Neural cell (in vitro differentiated cells): ENCODE results near the gene LIPM. TPM values are rescaled to one million over a fixed set of nuclear protein-coding genes. Genes with fewer than 3 reads are reported as not detected.

Experiments used
- H2AFZ ChIP-seq: fragments of 200-600, 300-800 bp; sonication (generic), shearing (Covaris generic); 2 replicates; pipeline ENCODE4 v1.6.0; 2014; ENCODE audit warnings: low read depth, mild to moderate bottlenecking, antibody characterized with exemption, low read length, moderate library complexity
- H3F3A ChIP-seq: fragments of 200-600 bp; shearing (Covaris generic); 2 replicates; pipeline ENCODE4 v1.6.1; 2016; ENCODE audit warnings: mild to moderate bottlenecking, moderate library complexity, mixed read lengths, antibody characterized with exemption, low read length; ENCODE audit not compliant: insufficient read depth, poor library complexity, severe bottlenecking
- H3K27ac ChIP-seq: fragments of 200-600, 300-800 bp; sonication (generic), shearing (Covaris generic); 2 replicates; pipeline ENCODE4 v1.5.1; 2014; ENCODE audit warnings: mild to moderate bottlenecking, low read length, moderate library complexity
- H3K27me3 ChIP-seq: fragments of 300-800, 200-600 bp; sonication (generic), shearing (Covaris generic); 2 replicates; pipeline ENCODE4 v1.6.0; 2014; ENCODE audit warnings: mild to moderate bottlenecking, low read depth, low read length, moderate library complexity; ENCODE audit not compliant: insufficient read depth
- H3K36me3 ChIP-seq: fragments of 300-800, 200-600 bp; sonication (generic), shearing (Covaris generic); 2 replicates; pipeline ENCODE4 v1.5.1; 2014; ENCODE audit warnings: mild to moderate bottlenecking, antibody characterized with exemption, low read length, moderate library complexity; ENCODE audit not compliant: insufficient read depth
- H3K4me2 ChIP-seq: fragments of 300-800, 200-600 bp; sonication (generic), shearing (Covaris generic); 2 replicates; pipeline ENCODE4 v1.6.0; 2014; ENCODE audit warnings: mild to moderate bottlenecking, low read length
- H3K4me3 ChIP-seq: fragments of 300-800, 200-600 bp; sonication (generic), shearing (Covaris generic); 2 replicates; pipeline ENCODE4 v1.5.1; 2014; ENCODE audit warnings: mild to moderate bottlenecking, low read length, moderate library complexity
- H3K79me2 ChIP-seq: fragments of 200-600 bp; shearing (Covaris generic); replicated peaks from 2 replicates; pipeline ENCODE4 v1.6.0; 2014; ENCODE audit warnings: mild to moderate bottlenecking, low read length, moderate library complexity; ENCODE audit not compliant: insufficient read depth
- H3K9ac ChIP-seq: fragments of 300-800, 200-600 bp; sonication (generic), shearing (Covaris generic); 2 replicates; pipeline ENCODE4 v1.6.1; 2016; ENCODE audit warnings: mild to moderate bottlenecking, low read length, mixed read lengths
- H3K9me2 ChIP-seq: fragments of 200-600 bp; shearing (Covaris generic); 2 replicates; pipeline ENCODE4 v1.6.1; 2016; ENCODE audit warnings: mild to moderate bottlenecking, low read length, mixed read lengths; ENCODE audit not compliant: insufficient read depth
- H3K9me3 ChIP-seq: fragments of 200-600, 300-800 bp; sonication (generic), shearing (Covaris generic); 2 replicates; pipeline ENCODE4 v1.6.1; 2016; ENCODE audit warnings: mild to moderate bottlenecking, mixed run types, low read length, moderate library complexity, mixed read lengths
- H4K20me1 ChIP-seq: fragments of 200-600 bp; shearing (Covaris generic); 2 replicates; pipeline ENCODE4 v1.6.1; 2016; ENCODE audit warnings: mild to moderate bottlenecking, mixed run types; ENCODE audit not compliant: insufficient read depth
- EP300 ChIP-seq: fragments of 450-650 bp; conservative IDR thresholded peaks from 2 replicates; pipeline ENCODE4 v1.6.1; 2014; ENCODE audit warnings: antibody characterized with exemption, mild to moderate bottlenecking, moderate library complexity; ENCODE audit not compliant: poor library complexity, severe bottlenecking
- EZH2 ChIP-seq: fragments of 200-600, 300-800 bp; shearing (Covaris generic), sonication (generic); IDR thresholded peaks from 2 replicates; pipeline ENCODE4 v1.6.1; 2014; ENCODE audit warnings: antibody characterized with exemption, low read length, borderline replicate concordance, mild to moderate bottlenecking; ENCODE audit not compliant: insufficient read depth, poor library complexity, severe bottlenecking
- MXI1 ChIP-seq: fragments of 450-650 bp; conservative IDR thresholded peaks from 2 replicates; pipeline ENCODE4 v1.6.1; 2014; ENCODE audit warnings: antibody characterized with exemption, mild to moderate bottlenecking; ENCODE audit not compliant: poor library complexity, severe bottlenecking
- POLR2AphosphoS5 ChIP-seq: IDR thresholded peaks from 2 replicates; pipeline ENCODE4 v1.6.1; 2012
- RAD21 ChIP-seq: fragments of 450-650 bp; conservative IDR thresholded peaks from 2 replicates; pipeline ENCODE4 v1.6.1; 2014; ENCODE audit warnings: antibody characterized with exemption, mild to moderate bottlenecking, moderate library complexity
- SMC3 ChIP-seq: fragments of 450-650 bp; conservative IDR thresholded peaks from 2 replicates; pipeline ENCODE4 v1.6.1; 2014; ENCODE audit warnings: antibody characterized with exemption, mild to moderate bottlenecking, moderate library complexity; ENCODE audit not compliant: poor library complexity
- TAF1 ChIP-seq: IDR thresholded peaks from 2 replicates; pipeline ENCODE4 v1.6.1; 2012; ENCODE audit warnings: low read depth
- polyA plus RNA-seq: library from polyadenylated mRNA; depleted of rRNA; stranded (reverse); fragments of >200 nt; gene quantifications from 2 replicates; pipeline ENCODE4 v1.2.3, GENCODE V29; 2014
- TF ChIP-seq, protein P1 (sequence below): IDR thresholded peaks from 2 replicates; pipeline ENCODE4 v1.6.1; 2012; ENCODE audit warnings: borderline replicate concordance
- TF ChIP-seq, protein P2 (sequence below): fragments of 450-650 bp; IDR thresholded peaks from 2 replicates; pipeline ENCODE4 v1.5.1; 2014; ENCODE audit warnings: antibody characterized with exemption, mild to moderate bottlenecking, moderate library complexity; ENCODE audit not compliant: poor library complexity, severe bottlenecking

Gene LIPM
- polyA plus RNA-seq, 1 donor from 2014 or later: not detected

DNA sequence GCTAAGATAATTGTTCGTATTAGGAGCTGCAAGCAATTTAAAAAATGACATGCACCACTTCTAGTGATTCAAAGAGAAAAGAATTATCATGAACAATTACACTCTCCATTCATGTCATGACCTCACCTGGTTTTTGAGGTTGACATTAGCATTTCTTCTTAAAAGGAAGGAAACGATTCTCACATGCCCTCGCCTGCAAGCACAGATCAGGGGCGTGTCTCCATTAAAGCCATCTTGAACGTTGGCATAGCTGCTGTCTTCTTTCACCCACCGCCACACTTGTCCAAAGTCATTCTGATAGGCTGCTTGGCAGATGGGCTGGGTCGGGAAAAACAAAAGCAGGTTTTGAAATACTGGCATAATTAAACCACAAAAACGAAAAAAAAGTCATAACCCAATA is 29.2 kb downstream of the LIPM start:
- H3K27ac ChIP-seq: no peak overlapping the region

DNA sequence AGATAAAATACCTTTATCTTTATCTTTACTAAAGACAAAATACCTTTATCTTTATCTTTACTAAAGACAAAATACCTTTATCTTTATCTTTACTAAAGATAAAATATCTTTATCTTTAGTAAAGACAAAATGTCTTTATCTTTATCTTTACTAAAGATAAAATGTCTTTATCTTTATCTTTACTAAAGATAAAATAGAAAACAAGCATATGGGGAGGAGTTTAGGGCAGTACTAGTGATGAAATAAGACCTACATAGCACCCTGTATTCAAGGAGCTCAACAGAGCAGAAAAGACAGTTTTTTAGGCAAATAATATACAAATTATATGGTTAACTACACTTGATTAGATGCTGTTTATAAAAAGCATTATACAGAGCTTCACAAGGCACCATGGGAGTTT is 29.8 kb downstream of the LIPM start:
- Histone ChIP-seq H3K9me3 (no peaks in the 10 kb centered on the region), H3K27ac (peak overlapping the region; percentile 55), H3K9me2 (no peaks in the 10 kb centered on the region), H3K79me2 (no peaks in the 10 kb centered on the region), H2AFZ (no peak overlapping the region), H3K4me3 (no peak overlapping the region), H3K4me2 (no peak overlapping the region), H3K36me3 (no peaks in the 10 kb centered on the region), H3K9ac (peak overlapping the region; percentile 27), H3K27me3 (no peaks in the 10 kb centered on the region), H3F3A (no peaks in the 10 kb centered on the region), H4K20me1 (no peaks in the 10 kb centered on the region)
- TF ChIP-seq, protein P1, sequence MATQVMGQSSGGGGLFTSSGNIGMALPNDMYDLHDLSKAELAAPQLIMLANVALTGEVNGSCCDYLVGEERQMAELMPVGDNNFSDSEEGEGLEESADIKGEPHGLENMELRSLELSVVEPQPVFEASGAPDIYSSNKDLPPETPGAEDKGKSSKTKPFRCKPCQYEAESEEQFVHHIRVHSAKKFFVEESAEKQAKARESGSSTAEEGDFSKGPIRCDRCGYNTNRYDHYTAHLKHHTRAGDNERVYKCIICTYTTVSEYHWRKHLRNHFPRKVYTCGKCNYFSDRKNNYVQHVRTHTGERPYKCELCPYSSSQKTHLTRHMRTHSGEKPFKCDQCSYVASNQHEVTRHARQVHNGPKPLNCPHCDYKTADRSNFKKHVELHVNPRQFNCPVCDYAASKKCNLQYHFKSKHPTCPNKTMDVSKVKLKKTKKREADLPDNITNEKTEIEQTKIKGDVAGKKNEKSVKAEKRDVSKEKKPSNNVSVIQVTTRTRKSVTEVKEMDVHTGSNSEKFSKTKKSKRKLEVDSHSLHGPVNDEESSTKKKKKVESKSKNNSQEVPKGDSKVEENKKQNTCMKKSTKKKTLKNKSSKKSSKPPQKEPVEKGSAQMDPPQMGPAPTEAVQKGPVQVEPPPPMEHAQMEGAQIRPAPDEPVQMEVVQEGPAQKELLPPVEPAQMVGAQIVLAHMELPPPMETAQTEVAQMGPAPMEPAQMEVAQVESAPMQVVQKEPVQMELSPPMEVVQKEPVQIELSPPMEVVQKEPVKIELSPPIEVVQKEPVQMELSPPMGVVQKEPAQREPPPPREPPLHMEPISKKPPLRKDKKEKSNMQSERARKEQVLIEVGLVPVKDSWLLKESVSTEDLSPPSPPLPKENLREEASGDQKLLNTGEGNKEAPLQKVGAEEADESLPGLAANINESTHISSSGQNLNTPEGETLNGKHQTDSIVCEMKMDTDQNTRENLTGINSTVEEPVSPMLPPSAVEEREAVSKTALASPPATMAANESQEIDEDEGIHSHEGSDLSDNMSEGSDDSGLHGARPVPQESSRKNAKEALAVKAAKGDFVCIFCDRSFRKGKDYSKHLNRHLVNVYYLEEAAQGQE: no peak
- no peak for TF ChIP-seq POLR2AphosphoS5
- TF ChIP-seq SMC3: no peak
- TF ChIP-seq, protein P2, sequence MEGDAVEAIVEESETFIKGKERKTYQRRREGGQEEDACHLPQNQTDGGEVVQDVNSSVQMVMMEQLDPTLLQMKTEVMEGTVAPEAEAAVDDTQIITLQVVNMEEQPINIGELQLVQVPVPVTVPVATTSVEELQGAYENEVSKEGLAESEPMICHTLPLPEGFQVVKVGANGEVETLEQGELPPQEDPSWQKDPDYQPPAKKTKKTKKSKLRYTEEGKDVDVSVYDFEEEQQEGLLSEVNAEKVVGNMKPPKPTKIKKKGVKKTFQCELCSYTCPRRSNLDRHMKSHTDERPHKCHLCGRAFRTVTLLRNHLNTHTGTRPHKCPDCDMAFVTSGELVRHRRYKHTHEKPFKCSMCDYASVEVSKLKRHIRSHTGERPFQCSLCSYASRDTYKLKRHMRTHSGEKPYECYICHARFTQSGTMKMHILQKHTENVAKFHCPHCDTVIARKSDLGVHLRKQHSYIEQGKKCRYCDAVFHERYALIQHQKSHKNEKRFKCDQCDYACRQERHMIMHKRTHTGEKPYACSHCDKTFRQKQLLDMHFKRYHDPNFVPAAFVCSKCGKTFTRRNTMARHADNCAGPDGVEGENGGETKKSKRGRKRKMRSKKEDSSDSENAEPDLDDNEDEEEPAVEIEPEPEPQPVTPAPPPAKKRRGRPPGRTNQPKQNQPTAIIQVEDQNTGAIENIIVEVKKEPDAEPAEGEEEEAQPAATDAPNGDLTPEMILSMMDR: no peak
- no peak for TF ChIP-seq EZH2
- TF ChIP-seq RAD21: no peak
- TF ChIP-seq EP300: no peak
- TF ChIP-seq MXI1: no peak
- no peak for TF ChIP-seq TAF1

More for the DNA sequence above, 29.2 kb downstream of the LIPM start:
- H3K36me3 ChIP-seq: no peaks in the 10 kb centered on the region
- H3K9ac ChIP-seq: no peak overlapping the region
- no peaks in the 10 kb centered on the region for H3K27me3 ChIP-seq
- H3K4me2 ChIP-seq: peak overlapping the region; percentile 32
- no peaks in the 10 kb centered on the region for H4K20me1 ChIP-seq
- H3K4me3 ChIP-seq: no peak overlapping the region
- H3K79me2 ChIP-seq: no peaks in the 10 kb centered on the region
- no peaks in the 10 kb centered on the region for H3F3A ChIP-seq
- no peaks in the 10 kb centered on the region for H3K9me3 ChIP-seq
- TF ChIP-seq MXI1 (no peak), SMC3 (no peak), EP300 (no peak), TAF1 (no peak), EZH2 (no peak), RAD21 (no peak)
- TF ChIP-seq, protein P1: no peak
- TF ChIP-seq, protein P2: no peak
- H3K9me2 ChIP-seq: no peaks in the 10 kb centered on the region
- no peak overlapping the region for H2AFZ ChIP-seq
